ENCODE data around the gene GON4L.
A peak's percentile ranks its signal among the peaks of the same experiment; 100 is the strongest.

The GON4L gene

DNA sequence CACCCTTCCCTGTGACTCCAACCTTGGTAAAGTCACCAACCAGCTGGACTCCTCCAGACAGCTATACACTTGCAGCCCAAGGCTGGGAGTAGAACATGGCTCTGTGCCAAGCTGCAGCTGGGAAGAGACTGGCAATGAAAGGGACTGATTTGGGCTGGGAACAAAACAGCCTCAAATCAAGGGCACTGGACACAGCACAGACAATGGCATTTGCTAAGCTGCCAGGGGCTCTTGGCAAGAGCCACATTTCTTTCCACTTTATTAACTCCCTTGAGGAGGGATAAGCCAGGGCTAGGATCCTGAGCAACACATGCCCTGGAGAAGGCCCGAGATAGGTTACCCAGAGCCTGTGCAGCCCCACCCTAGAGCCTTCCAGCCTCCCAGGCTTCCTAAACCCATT lies 14.4 kb upstream of the GON4L start:
- no peak for DNase-seq (ENCODE audit: low spot score)
- TF ChIP-seq, protein P1, sequence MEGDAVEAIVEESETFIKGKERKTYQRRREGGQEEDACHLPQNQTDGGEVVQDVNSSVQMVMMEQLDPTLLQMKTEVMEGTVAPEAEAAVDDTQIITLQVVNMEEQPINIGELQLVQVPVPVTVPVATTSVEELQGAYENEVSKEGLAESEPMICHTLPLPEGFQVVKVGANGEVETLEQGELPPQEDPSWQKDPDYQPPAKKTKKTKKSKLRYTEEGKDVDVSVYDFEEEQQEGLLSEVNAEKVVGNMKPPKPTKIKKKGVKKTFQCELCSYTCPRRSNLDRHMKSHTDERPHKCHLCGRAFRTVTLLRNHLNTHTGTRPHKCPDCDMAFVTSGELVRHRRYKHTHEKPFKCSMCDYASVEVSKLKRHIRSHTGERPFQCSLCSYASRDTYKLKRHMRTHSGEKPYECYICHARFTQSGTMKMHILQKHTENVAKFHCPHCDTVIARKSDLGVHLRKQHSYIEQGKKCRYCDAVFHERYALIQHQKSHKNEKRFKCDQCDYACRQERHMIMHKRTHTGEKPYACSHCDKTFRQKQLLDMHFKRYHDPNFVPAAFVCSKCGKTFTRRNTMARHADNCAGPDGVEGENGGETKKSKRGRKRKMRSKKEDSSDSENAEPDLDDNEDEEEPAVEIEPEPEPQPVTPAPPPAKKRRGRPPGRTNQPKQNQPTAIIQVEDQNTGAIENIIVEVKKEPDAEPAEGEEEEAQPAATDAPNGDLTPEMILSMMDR (IDR thresholded peaks at IDR 0.05; ENCODE audit: extremely low read depth, missing control alignments): no peak

DNA sequence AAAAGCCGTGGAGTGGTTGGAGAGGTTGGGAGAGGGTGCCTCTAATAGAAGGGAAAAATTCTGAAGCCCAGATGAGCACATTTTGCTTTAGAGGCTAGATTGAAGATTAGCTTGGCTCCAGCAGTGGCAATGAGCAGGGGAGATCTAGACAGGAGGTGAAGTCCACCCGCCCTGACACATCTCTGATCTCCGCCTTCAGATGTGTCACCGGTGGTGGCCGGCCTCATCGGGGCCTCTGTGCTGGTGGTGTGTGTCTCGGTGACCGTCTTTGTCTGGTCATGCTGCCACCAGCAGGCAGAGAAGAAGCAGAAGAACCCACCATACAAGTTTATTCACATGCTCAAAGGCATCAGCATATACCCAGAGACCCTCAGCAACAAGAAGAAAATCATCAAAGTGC lies 10.8 kb upstream of the GON4L start:
- TF ChIP-seq, protein P1 (IDR thresholded peaks at IDR 0.05; ENCODE audit: extremely low read depth, missing control alignments): no peak
- DNase-seq (ENCODE audit: low spot score): no peak

DNA sequence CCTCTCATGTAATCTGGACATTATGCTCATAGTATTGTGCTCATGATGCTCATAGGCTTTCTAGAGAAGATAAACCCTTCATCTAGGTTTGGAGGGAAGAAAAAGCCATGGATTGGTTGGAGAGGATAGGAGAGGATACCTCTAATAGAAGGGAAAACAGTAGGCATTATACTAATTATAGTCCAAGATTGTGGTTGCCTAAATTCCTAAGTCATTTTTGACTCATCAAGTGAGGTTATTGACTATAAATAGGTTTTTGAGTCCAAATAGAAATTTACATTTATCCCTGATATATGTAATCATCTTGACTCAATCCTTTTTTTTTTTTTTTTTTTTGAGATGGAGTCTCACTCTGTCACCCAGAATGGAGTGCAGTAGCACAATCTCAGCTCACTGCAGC lies 7.4 kb upstream of the GON4L start:
- TF ChIP-seq, protein P1 (IDR thresholded peaks at IDR 0.05; ENCODE audit: extremely low read depth, missing control alignments): no peak
- DNase-seq (ENCODE audit: low spot score): no peak

DNA sequence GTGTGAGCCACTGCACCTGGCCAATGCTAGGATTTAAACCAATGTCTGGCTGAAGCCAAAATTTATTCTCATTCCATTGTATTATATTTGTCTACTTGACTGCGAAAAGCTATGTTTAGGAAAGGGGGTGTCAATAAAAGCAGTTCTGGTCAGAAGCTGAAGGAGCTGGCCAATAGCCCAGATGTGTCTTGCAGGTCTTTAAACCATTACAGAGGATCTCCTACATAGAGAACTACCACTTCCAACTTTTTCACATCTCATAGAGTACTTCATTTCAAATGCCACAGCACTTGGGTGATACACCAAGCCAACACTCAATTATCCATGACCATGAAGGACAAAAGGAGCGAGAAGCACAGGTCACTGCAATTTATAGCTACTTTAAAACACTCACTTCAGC lies 4.9 kb upstream of the GON4L start:
- DNase-seq (ENCODE audit: low spot score): no peak
- TF ChIP-seq, protein P1 (IDR thresholded peaks at IDR 0.05; ENCODE audit: extremely low read depth, missing control alignments): no peak

DNA sequence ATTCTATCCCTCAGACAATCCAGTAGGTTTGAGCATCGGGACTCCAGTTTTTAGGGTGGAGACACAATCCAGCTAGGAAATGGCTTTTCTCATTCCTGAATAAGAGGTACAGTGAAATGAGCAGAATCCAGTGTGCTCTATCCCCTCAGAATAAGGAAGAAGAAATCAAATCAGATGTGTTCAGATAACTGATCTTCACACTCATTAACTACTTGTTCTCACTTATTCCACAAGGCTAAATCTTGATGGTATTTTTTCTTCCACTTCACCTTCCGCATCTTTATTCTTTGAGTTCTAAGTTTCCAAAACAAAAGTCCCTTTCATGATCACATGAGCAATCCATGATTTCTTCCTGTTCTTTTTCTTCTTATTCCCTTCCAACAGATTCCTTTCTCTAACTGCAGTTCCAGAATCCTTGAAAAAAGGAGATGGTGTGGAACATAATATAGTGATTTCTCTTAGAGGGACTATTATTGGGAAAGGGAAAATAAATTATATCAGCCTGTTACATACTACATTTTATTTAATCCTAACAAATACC lies 4.0 kb upstream of the GON4L start:
- TF ChIP-seq, protein P1 (IDR thresholded peaks at IDR 0.05; ENCODE audit: extremely low read depth, missing control alignments): no peak
- no peak for DNase-seq (ENCODE audit: low spot score)

DNA sequence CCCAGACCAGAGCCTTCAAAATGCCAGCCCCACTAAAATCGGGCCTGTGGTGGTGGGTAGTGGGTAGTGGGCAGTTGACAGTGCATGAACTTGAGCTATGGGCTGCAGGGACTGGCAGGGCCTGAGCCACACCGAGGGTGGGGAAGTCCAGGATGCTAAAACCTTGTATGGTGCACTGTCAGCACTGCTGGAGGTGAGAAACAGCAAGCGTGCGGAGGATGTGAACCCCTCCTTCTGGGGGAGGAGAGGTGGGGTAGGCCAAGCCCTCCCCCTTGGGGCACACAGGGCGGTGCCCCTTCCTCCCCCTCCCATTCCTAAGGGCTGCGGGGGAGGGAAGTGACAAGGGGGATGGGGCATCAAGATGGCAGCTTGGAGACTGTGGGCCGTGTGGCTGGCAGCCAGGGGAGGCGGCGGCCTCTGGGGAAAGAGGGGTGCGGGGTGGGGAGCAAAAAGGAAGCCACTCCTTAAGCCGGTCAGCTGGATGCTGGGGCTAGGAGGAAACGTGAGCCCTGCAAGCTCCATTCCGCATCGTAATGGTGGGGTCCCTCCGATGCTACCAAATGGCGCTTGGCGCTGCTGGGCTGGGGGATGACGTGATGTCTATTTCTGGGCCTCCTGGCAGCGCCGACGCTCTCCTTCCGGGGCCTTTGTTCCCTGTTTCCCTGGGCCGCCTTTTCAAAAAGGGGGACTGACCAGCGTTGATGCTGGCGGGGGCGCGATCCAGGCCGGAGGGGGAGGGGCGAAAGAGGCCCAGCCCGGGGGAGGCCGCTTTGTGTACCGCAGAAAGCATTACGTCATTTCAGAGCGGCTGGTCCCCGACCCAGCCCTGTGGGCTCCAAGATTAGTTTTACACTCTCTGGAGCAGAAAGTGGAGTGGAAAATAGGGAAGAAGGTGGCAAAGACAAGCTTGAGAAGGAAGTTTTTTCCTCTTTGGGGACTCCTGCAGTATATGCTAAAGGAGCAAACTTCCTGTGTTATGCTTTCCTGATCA lies 3.2 kb upstream of the GON4L start:
- peak; percentile 73 for DNase-seq (ENCODE audit: low spot score)
- TF ChIP-seq, protein P1 (IDR thresholded peaks at IDR 0.05; ENCODE audit: extremely low read depth, missing control alignments): no peak

DNA sequence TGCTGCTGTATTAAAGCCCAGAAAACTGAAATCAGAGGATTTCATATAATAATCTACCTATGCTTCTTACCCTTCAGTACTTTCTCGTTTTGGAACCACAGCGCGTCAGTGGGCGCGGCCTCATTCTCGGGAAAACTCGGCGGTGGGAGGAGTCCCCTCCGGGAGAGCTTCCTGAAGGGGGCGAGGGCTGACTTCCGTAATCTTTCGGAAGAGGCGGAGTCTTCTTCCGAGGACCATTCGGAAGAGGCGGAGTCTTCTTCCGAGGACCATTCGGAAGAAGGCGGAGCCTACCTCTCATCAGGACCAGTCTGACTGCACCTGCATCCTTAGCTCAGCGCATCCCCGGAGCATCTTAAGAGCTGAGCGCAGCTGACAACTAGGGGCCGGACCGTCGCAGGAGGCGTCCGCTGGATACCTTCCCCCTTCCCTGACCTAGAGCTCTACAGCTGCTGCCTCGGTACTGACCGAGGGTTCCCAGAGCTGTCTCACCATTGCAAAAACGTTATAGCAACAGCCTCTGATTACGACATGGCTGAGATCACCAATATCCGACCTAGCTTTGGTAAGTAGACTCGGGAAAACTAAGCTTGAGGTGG lies 2.3 kb upstream of the GON4L start, which contains the start of gene SYT11:
Gene SYT11, plus strand, starts transcription at position 334 of the 596 bp plus-strand sequence. Its CDS starts 195 bp downstream, at position 529.
- DNase-seq (ENCODE audit: low spot score): peak; percentile 92
- TF ChIP-seq, protein P1 (IDR thresholded peaks at IDR 0.05; ENCODE audit: extremely low read depth, missing control alignments): no peak
